ENCODE measurements around the gene TSPAN10.
A peak's percentile ranks its signal among the peaks of the same experiment; 100 is the strongest.

Gene TSPAN10

GRCh38 chr17:81680150-81680549 lies 43.2 kb downstream of the TSPAN10 start:
- no peak for TF ChIP-seq CTCF (IDR thresholded peaks at IDR 0.05; ENCODE audit: extremely low read depth, insufficient read depth, missing control alignments)
- no peak for DNase-seq (ENCODE audit: low spot score)
- in situ Hi-C loops (cut with MboI; ENCODE audit: low pct_unique_long_range_greater_than_20kb, low sequenced_read_pairs, unreplicated experiment), result no loop called here

- no peak for DNase-seq (ENCODE audit: low spot score)
- TF ChIP-seq CTCF (IDR thresholded peaks at IDR 0.05; ENCODE audit: extremely low read depth, insufficient read depth, missing control alignments), result no peak
- in situ Hi-C loops (cut with MboI; ENCODE audit: low pct_unique_long_range_greater_than_20kb, low sequenced_read_pairs, unreplicated experiment), result no loop called here
Measured at GRCh38 chr17:81681672-81682071, 44.7 kb downstream of the TSPAN10 start.

- no peak for TF ChIP-seq CTCF (IDR thresholded peaks at IDR 0.05; ENCODE audit: extremely low read depth, insufficient read depth, missing control alignments)
- in situ Hi-C loops (cut with MboI; ENCODE audit: low pct_unique_long_range_greater_than_20kb, low sequenced_read_pairs, unreplicated experiment), result no loop called here
- DNase-seq (ENCODE audit: low spot score), result no peak
Measured at GRCh38 chr17:81682565-81683207, 45.7 kb downstream of the TSPAN10 start.

- in situ Hi-C loops (cut with MboI; ENCODE audit: low pct_unique_long_range_greater_than_20kb, low sequenced_read_pairs, unreplicated experiment), result no loop called here
- no peak for TF ChIP-seq CTCF (IDR thresholded peaks at IDR 0.05; ENCODE audit: extremely low read depth, insufficient read depth, missing control alignments)
- no peak for DNase-seq (ENCODE audit: low spot score)
Measured at GRCh38 chr17:81683208-81683583, 46.2 kb downstream of the TSPAN10 start.

- DNase-seq (ENCODE audit: low spot score), result peak; percentile 100
- in situ Hi-C loops (cut with MboI; ENCODE audit: low pct_unique_long_range_greater_than_20kb, low sequenced_read_pairs, unreplicated experiment), result no loop called here
- no peak for TF ChIP-seq CTCF (IDR thresholded peaks at IDR 0.05; ENCODE audit: extremely low read depth, insufficient read depth, missing control alignments)
Measured at GRCh38 chr17:81683584-81684441, 46.8 kb downstream of the TSPAN10 start, which contains the start of the genes ARL16 and HGS. Gene ARL16 (minus strand): TSS chr17:81683797. CDS start chr17:81683753, 44 bp downstream. Gene HGS (plus strand): TSS chr17:81684011. CDS start chr17:81684067, 56 bp downstream.

GRCh38 chr17:81684442-81684911 lies 47.5 kb downstream of the TSPAN10 start:
- no peak for TF ChIP-seq CTCF (IDR thresholded peaks at IDR 0.05; ENCODE audit: extremely low read depth, insufficient read depth, missing control alignments)
- DNase-seq (ENCODE audit: low spot score), result peak; percentile 29
- in situ Hi-C loops (cut with MboI; ENCODE audit: low pct_unique_long_range_greater_than_20kb, low sequenced_read_pairs, unreplicated experiment), result no loop called here

Data from GM13977 (cell line).